GM12874 (cell line): ENCODE measurements around the gene PKD1.

Source experiments
- CTCF ChIP-seq: IDR thresholded peaks from 2 replicates; pipeline ENCODE4 v1.5.1; 2011; ENCODE audit warnings: low read depth, mild to moderate bottlenecking, control low read depth, low read length, moderate library complexity; ENCODE audit not compliant: insufficient read depth

The PKD1 gene

GRCh38 chr16:2147981-2148671 is 12.4 kb upstream of the PKD1 start, which contains the start of gene RAB26:
TSS of gene RAB26 (plus strand) at chr16:2148625. CDS start at chr16:2148784, 159 bp downstream.
- TF ChIP-seq CTCF, result no peak

GRCh38 chr16:2147378-2147777 is 11.7 kb upstream of the PKD1 start:
- TF ChIP-seq CTCF, result no peak

- no peak for TF ChIP-seq CTCF
Measured at GRCh38 chr16:2145843-2146242, 10.1 kb upstream of the PKD1 start.

- TF ChIP-seq CTCF, result no peak
Measured at GRCh38 chr16:2143878-2144485, 8.3 kb upstream of the PKD1 start.

GRCh38 chr16:2142942-2143877 is 7.5 kb upstream of the PKD1 start:
- no peak for TF ChIP-seq CTCF

GRCh38 chr16:2122429-2122828 is 13.3 kb downstream of the PKD1 start:
- TF ChIP-seq CTCF, result no peak

- no peak for TF ChIP-seq CTCF
Measured at GRCh38 chr16:2121853-2122252, 13.8 kb downstream of the PKD1 start.
